NCI-H1417 (cell line): ENCODE results near the gene OR6C75.
"Not testable (repeated sequence)": the region's sequence is repeated elsewhere in the genome, so short reads cannot be mapped to it uniquely, and the experiment has no call there.

ENCODE experiments used
- DNase-seq, 3 experiments: peaks; one replicate each; lab custom pipeline; 2025; lab: John Stamatoyannopoulos, UW

Gene OR6C75

GRCh38 chr12:55362675-55363074 lies at the start of gene OR6C75:
Gene OR6C75, plus strand, starts transcription at chr12:55362975. Its CDS starts 2,136 bp downstream, at chr12:55365111.
- DNase-seq, result no peak

GRCh38 chr12:55314043-55314442 lies 48.7 kb upstream of the OR6C75 start, which contains the start of gene OR6C1:
Gene OR6C1, plus strand, starts transcription at chr12:55314343. Its CDS starts 6,257 bp downstream, at chr12:55320600.
- DNase-seq, result no peak

GRCh38 chr12:55320201-55320600 lies 42.6 kb upstream of the OR6C75 start:
- no peak for DNase-seq

GRCh38 chr12:55325801-55326200 lies 37.0 kb upstream of the OR6C75 start:
- not testable (repeated sequence) for DNase-seq

GRCh38 chr12:55330446-55330845 lies 32.3 kb upstream of the OR6C75 start, which contains the start of gene OR6C3:
Gene OR6C3, plus strand, starts transcription at chr12:55330746. Its CDS starts 955 bp downstream, at chr12:55331701.
- DNase-seq, result no peak

- no peak for DNase-seq
Measured at GRCh38 chr12:55336002-55336401, 26.8 kb upstream of the OR6C75 start.

GRCh38 chr12:55355338-55355737 lies 7.4 kb upstream of the OR6C75 start:
- not testable (repeated sequence) for DNase-seq

GRCh38 chr12:55365086-55365485 lies 2.3 kb downstream of the OR6C75 start:
- no peak for DNase-seq

- DNase-seq, result no peak
Measured at GRCh38 chr12:55372521-55372920, 9.7 kb downstream of the OR6C75 start.

- no peak for DNase-seq
Measured at GRCh38 chr12:55385891-55386290, 23.1 kb downstream of the OR6C75 start.

GRCh38 chr12:55392032-55392795 lies 29.4 kb downstream of the OR6C75 start:
- DNase-seq, result no peak

GRCh38 chr12:55396326-55396725 lies 33.6 kb downstream of the OR6C75 start:
- no peak for DNase-seq

GRCh38 chr12:55400229-55400628 lies 37.5 kb downstream of the OR6C75 start, which contains the start of gene OR6C65:
Gene OR6C65, plus strand, starts transcription at chr12:55400529. Its CDS starts 0 bp downstream, at chr12:55400529.
- DNase-seq, result no peak

- no peak for DNase-seq
Measured at GRCh38 chr12:55407866-55408265, 45.1 kb downstream of the OR6C75 start.

- not testable (repeated sequence) for DNase-seq
Measured at GRCh38 chr12:55409133-55409532, 46.4 kb downstream of the OR6C75 start.

- DNase-seq, result not testable (repeated sequence)
Measured at GRCh38 chr12:55412138-55412537, 49.4 kb downstream of the OR6C75 start.

- not testable (repeated sequence) for DNase-seq
Measured at GRCh38 chr12:55413498-55414388, 51.0 kb downstream of the OR6C75 start.

GRCh38 chr12:55414396-55414823 lies 51.6 kb downstream of the OR6C75 start:
- DNase-seq, result not testable (repeated sequence)

GRCh38 chr12:55414889-55415288 lies 52.1 kb downstream of the OR6C75 start:
- DNase-seq, result not testable (repeated sequence)

GRCh38 chr12:55416961-55417360 lies 54.2 kb downstream of the OR6C75 start:
- no peak for DNase-seq
